Measurements from ENCODE around the gene NME3.

Gene NME3

GRCh38 chr16:1721372-1721771 is 50.0 kb downstream of the NME3 start:
- DNase-seq = no peak
